ENCODE measurements around the gene KEAP1. TPM values are rescaled to one million over a fixed set of nuclear protein-coding genes. Genes with fewer than 3 reads are reported as not detected.

KEAP1 gene
- total and polyA plus RNA-seq, 2 of the 13 experiments (the other 11 are each of a cell fraction or from before 2014, with no cell fraction given): 56.7 to 72.9 TPM

DNA sequence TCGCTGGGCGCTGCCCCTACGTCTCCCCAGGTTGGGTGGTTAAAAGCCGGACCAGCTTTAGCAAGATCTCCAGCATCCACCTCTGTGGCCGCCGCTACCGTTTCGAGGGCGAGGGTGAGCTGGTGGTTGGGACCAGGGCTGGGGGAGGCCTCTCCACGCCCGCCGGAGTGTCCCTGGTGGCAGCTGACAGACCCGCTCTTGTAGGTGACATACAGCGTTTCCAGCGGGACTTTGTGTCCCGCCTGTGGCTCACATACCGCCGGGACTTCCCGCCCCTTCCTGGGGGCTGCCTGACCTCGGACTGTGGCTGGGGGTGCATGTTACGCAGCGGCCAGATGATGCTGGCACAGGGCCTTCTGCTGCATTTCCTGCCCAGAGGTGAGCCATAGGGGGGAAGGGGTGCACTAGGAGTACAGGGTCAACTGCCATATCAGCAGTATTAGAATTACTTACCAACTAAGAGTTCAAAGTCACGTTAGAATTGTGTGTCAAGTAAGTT lies 41.6 kb upstream of the KEAP1 start (continued):
- 0 out of 2 replicates have a peak, but pooled peaks have one; percentile 30 for TF ChIP-seq SAFB2 (CRISPR knock-in tag; IDR thresholded peaks at IDR 0.05; ENCODE audit: borderline replicate concordance, low read depth)
- TF ChIP-seq NFKBIZ (CRISPR knock-in tag; IDR thresholded peaks at IDR 0.05): no peak
- no peak for TF ChIP-seq ZNF549 (CRISPR knock-in tag; IDR thresholded peaks at IDR 0.05)
- TF ChIP-seq, protein P1, sequence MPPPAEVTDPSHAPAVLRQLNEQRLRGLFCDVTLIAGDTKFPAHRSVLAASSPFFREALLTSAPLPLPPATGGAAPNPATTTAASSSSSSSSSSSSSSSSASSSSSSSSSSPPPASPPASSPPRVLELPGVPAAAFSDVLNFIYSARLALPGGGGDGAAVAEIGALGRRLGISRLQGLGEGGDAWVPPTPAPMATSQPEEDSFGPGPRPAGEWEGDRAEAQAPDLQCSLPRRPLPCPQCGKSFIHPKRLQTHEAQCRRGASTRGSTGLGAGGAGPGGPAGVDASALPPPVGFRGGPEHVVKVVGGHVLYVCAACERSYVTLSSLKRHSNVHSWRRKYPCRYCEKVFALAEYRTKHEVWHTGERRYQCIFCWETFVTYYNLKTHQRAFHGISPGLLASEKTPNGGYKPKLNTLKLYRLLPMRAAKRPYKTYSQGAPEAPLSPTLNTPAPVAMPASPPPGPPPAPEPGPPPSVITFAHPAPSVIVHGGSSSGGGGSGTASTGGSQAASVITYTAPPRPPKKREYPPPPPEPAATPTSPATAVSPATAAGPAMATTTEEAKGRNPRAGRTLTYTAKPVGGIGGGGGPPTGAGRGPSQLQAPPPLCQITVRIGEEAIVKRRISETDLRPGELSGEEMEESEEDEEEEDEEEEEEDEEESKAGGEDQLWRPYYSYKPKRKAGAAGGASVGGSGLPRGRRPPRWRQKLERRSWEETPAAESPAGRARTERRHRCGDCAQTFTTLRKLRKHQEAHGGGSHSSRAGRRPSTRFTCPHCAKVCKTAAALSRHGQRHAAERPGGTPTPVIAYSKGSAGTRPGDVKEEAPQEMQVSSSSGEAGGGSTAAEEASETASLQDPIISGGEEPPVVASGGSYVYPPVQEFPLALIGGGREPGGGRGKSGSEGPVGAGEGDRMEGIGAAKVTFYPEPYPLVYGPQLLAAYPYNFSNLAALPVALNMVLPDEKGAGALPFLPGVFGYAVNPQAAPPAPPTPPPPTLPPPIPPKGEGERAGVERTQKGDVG (CRISPR knock-in tag; IDR thresholded peaks at IDR 0.05; ENCODE audit: borderline replicate concordance): peak; percentile 86; the same call in 1 of the 2 replicates
- TF ChIP-seq TMF1 (CRISPR knock-in tag; IDR thresholded peaks at IDR 0.05; ENCODE audit: low read depth): no peak
- no peak for TF ChIP-seq CBFB (CRISPR knock-in tag; IDR thresholded peaks at IDR 0.05)
- no peak for TF ChIP-seq RFX5 (IDR thresholded peaks at IDR 0.05; ENCODE audit: low read depth, low read length)
- TF ChIP-seq SAP130 (CRISPR knock-in tag; IDR thresholded peaks at IDR 0.05; ENCODE audit: low read depth): peak; percentile 8; the same call in 1 of the 2 replicates
- no peak for TF ChIP-seq ZNF737 (CRISPR knock-in tag; IDR thresholded peaks at IDR 0.05; ENCODE audit: borderline replicate concordance)
- TF ChIP-seq NFRKB (IDR thresholded peaks at IDR 0.05): no peak
- no peak for TF ChIP-seq POGZ (CRISPR knock-in tag; IDR thresholded peaks at IDR 0.05)
- TF ChIP-seq ZNF773 (CRISPR knock-in tag; IDR thresholded peaks at IDR 0.05; ENCODE audit: borderline replicate concordance): no peak
- TF ChIP-seq PLRG1 (conservative IDR thresholded peaks at IDR 0.05): no peak
- TF ChIP-seq, protein P2, sequence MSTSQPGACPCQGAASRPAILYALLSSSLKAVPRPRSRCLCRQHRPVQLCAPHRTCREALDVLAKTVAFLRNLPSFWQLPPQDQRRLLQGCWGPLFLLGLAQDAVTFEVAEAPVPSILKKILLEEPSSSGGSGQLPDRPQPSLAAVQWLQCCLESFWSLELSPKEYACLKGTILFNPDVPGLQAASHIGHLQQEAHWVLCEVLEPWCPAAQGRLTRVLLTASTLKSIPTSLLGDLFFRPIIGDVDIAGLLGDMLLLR (CRISPR knock-in tag; IDR thresholded peaks at IDR 0.05): no peak
- TF ChIP-seq TSC22D2 (CRISPR knock-in tag; IDR thresholded peaks at IDR 0.05; ENCODE audit: borderline replicate concordance): no peak
- 0 out of 2 replicates have a peak, but pooled peaks have one; percentile 22 for TF ChIP-seq TARDBP (CRISPR knock-in tag; IDR thresholded peaks at IDR 0.05)
- TF ChIP-seq ZNF768 (CRISPR knock-in tag; IDR thresholded peaks at IDR 0.05): 0 out of 2 replicates have a peak, but pooled peaks have one; percentile 12
- TF ChIP-seq MEIS1 (CRISPR knock-in tag; IDR thresholded peaks at IDR 0.05; ENCODE audit: borderline replicate concordance): no peak
- TF ChIP-seq, protein P3, sequence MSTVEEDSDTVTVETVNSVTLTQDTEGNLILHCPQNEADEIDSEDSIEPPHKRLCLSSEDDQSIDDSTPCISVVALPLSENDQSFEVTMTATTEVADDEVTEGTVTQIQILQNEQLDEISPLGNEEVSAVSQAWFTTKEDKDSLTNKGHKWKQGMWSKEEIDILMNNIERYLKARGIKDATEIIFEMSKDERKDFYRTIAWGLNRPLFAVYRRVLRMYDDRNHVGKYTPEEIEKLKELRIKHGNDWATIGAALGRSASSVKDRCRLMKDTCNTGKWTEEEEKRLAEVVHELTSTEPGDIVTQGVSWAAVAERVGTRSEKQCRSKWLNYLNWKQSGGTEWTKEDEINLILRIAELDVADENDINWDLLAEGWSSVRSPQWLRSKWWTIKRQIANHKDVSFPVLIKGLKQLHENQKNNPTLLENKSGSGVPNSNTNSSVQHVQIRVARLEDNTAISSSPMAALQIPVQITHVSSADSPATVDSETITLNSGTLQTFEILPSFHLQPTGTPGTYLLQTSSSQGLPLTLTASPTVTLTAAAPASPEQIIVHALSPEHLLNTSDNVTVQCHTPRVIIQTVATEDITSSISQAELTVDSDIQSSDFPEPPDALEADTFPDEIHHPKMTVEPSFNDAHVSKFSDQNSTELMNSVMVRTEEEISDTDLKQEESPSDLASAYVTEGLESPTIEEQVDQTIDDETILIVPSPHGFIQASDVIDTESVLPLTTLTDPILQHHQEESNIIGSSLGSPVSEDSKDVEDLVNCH (CRISPR knock-in tag; IDR thresholded peaks at IDR 0.05): no peak
- TF ChIP-seq ZNF333 (CRISPR knock-in tag; IDR thresholded peaks at IDR 0.05; ENCODE audit: borderline replicate concordance): no peak
- no peak for TF ChIP-seq KDM4B (CRISPR knock-in tag; IDR thresholded peaks at IDR 0.05)
- TF ChIP-seq WIZ (CRISPR knock-in tag; IDR thresholded peaks at IDR 0.05): no peak
- TF ChIP-seq, protein P4, sequence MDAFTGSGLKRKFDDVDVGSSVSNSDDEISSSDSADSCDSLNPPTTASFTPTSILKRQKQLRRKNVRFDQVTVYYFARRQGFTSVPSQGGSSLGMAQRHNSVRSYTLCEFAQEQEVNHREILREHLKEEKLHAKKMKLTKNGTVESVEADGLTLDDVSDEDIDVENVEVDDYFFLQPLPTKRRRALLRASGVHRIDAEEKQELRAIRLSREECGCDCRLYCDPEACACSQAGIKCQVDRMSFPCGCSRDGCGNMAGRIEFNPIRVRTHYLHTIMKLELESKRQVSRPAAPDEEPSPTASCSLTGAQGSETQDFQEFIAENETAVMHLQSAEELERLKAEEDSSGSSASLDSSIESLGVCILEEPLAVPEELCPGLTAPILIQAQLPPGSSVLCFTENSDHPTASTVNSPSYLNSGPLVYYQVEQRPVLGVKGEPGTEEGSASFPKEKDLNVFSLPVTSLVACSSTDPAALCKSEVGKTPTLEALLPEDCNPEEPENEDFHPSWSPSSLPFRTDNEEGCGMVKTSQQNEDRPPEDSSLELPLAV (CRISPR knock-in tag; conservative IDR thresholded peaks at IDR 0.05; ENCODE audit: low read depth): no peak

Measured in HepG2 (cell line).